ENCODE results near the gene UGT1A8. TPM values are rescaled to one million over a fixed set of nuclear protein-coding genes. Genes with fewer than 3 reads are reported as not detected.
A peak's percentile ranks its signal among the peaks of the same experiment; 100 is the strongest.

Gene UGT1A8
- total and polyA plus RNA-seq, 12 donors, result 0.11 TPM; not detected in 11

DNA sequence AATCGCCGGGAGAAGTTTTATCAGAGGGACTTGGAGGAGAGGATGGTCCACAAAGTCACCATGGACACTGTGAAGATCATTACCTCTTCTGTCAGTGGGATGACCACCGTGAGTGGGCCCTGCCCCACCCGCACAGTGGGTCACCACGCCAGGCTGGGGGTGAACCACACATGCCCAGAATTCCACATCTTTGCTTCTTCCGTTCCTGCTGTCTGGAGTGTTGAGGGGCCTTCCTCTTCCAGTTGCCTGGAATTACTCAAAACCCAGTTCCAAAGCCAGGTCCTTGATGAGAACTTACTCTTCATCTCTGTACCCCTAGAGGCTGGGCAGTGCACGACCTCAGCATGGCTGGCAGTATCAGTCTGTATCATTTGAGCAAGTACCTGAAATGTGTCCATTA is 182.8 kb downstream of the UGT1A8 start:
- Histone ChIP-seq H3K4me1 (no peaks in the 10 kb centered on the region), H3K27me3 (peaks cover 0 to 5% (median 3%) of the 10 kb centered on the region in 7 donors), H3K4me3 (no peak overlapping the region), H3K36me3 (no peaks in the 10 kb centered on the region), H3K27ac (no peak overlapping the region), H3K9me3 (peaks cover 0 to 5% (median 0%) of the 10 kb centered on the region in 11 donors)
- DNase-seq, result no peak
- ATAC-seq, result no peak
- TF ChIP-seq, protein P1, sequence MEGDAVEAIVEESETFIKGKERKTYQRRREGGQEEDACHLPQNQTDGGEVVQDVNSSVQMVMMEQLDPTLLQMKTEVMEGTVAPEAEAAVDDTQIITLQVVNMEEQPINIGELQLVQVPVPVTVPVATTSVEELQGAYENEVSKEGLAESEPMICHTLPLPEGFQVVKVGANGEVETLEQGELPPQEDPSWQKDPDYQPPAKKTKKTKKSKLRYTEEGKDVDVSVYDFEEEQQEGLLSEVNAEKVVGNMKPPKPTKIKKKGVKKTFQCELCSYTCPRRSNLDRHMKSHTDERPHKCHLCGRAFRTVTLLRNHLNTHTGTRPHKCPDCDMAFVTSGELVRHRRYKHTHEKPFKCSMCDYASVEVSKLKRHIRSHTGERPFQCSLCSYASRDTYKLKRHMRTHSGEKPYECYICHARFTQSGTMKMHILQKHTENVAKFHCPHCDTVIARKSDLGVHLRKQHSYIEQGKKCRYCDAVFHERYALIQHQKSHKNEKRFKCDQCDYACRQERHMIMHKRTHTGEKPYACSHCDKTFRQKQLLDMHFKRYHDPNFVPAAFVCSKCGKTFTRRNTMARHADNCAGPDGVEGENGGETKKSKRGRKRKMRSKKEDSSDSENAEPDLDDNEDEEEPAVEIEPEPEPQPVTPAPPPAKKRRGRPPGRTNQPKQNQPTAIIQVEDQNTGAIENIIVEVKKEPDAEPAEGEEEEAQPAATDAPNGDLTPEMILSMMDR (IDR thresholded peaks at IDR 0.05), result no peak
- intact Hi-C loops (cut with DNase I), result no loop called here
- 78 to 81% methylated on average over 7 of the region's 7 CpGs for WGBS, 2 donors

- DNase-seq (no peak), ATAC-seq (peak in 1 of 8 donors; percentile 37)
- H3K4me1 ChIP-seq, result no peaks in the 10 kb centered on the region
- H3K9me3 ChIP-seq, result peaks cover 0 to 5% (median 0%) of the 10 kb centered on the region in 11 donors
- H3K27ac ChIP-seq, result no peak overlapping the region
- TF ChIP-seq, protein P1 (IDR thresholded peaks at IDR 0.05), result no peak
- H3K36me3 ChIP-seq, result no peaks in the 10 kb centered on the region
- H3K4me3 ChIP-seq, result no peak overlapping the region
- intact Hi-C loops (cut with DNase I), result no loop called here
- 75 to 78% methylated on average over 9 of the region's 9 CpGs for WGBS, 2 donors
- H3K27me3 ChIP-seq, result peaks cover 0 to 5% (median 3%) of the 10 kb centered on the region in 7 donors
Observed at GRCh38 chr2:233801357-233802131, 184.1 kb downstream of the UGT1A8 start.

DNA sequence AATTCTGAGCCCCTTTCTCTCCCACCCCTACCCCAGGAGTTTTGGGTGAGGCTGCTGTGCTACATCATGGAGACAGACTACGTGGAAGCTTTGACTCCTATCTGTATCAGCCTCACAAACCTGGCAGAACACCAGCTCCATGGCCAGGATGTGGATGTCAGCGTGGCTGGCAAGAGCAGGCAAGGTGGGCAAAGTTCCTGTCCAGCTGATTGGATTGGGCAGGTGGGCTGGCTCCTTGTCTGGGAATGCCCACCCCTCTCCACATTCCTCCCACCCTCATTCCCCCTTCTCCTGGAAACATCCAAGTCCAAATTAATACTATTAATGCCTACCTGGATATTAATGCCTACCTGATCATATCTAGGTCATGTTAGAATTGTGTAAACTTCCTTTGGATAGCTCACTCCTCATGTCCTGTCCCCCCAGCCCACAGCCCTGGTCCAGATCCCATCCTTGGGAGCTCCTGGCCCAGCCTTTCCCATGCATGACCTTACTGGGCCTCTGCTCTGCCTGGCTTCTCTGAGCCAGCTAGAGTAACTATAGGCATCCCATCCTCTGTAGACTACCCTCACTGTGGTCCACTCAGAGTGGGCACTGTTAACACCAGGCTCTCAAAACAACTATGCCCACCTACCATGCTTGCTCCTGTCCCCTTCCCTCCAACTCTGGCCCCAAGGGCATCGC is 184.8 kb downstream of the UGT1A8 start:
- H3K36me3 ChIP-seq, result no peaks in the 10 kb centered on the region
- TF ChIP-seq, protein P1 (IDR thresholded peaks at IDR 0.05), result no peak
- intact Hi-C loops (cut with DNase I), result no loop called here
- DNase-seq (no peak), ATAC-seq (no peak)
- 56 to 66% methylated on average over 3 of the region's 3 CpGs for WGBS, 2 donors
- H3K4me1 ChIP-seq, result no peaks in the 10 kb centered on the region
- H3K27me3 ChIP-seq, result peaks cover 0 to 5% (median 3%) of the 10 kb centered on the region in 7 donors
- H3K9me3 ChIP-seq, result peaks cover 0 to 5% (median 0%) of the 10 kb centered on the region in 11 donors
- no peak overlapping the region for H3K27ac ChIP-seq
- no peak overlapping the region for H3K4me3 ChIP-seq

GRCh38 chr2:233803292-233803911 is 186.0 kb downstream of the UGT1A8 start:
- TF ChIP-seq, protein P1 (IDR thresholded peaks at IDR 0.05), result no peak
- H3K27ac ChIP-seq, result no peak overlapping the region
- no peak for ATAC-seq
- intact Hi-C loops (cut with DNase I), result no loop called here
- no peak for DNase-seq
- 60 to 69% methylated on average over 2 of the region's 2 CpGs for WGBS, 2 donors
- H3K27me3 ChIP-seq, result peaks cover 0 to 14% (median 6%) of the 10 kb centered on the region in 7 donors
- H3K4me3 ChIP-seq, result no peak overlapping the region
- no peaks in the 10 kb centered on the region for H3K36me3 ChIP-seq
- no peaks in the 10 kb centered on the region for H3K4me1 ChIP-seq
- peaks cover 0 to 5% (median 0%) of the 10 kb centered on the region in 11 donors for H3K9me3 ChIP-seq

Data from heart right ventricle (tissue), 16 donors.